Suprapubic skin (tissue), 4 donors: ENCODE data around the gene EXOSC7.

ENCODE experiments used
- CTCF ChIP-seq, 2 donors: fragments of 200-600 bp in 1 of 2; fragments of 450-650 bp in 1 of 2; sonication (generic) in 1 of 2; IDR thresholded peaks; one replicate each; pipeline ENCODE4 v1.5.1; 2016 to 2019; ENCODE audit warnings: antibody characterized with exemption in 2 of 2, mild to moderate bottlenecking in 1 of 2, moderate library complexity in 1 of 2
- EP300 ChIP-seq: sonication (generic); formaldehyde crosslinking; IDR thresholded peaks from one replicate; pipeline ENCODE4 v1.6.1; 2017; ENCODE audit warnings: antibody characterized with exemption
- POLR2A ChIP-seq, 2 donors: fragments of 450-650 bp; IDR thresholded peaks; one replicate each; pipeline ENCODE4 v1.6.1; 2017; ENCODE audit warnings: antibody characterized with exemption in 2 of 2, mild to moderate bottlenecking in 2 of 2, moderate library complexity in 2 of 2
- POLR2AphosphoS5 ChIP-seq, 3 donors: sonication (generic); formaldehyde crosslinking; IDR thresholded peaks; one replicate each; pipeline ENCODE4 v1.6.1; 2017; ENCODE audit warnings: antibody characterized with exemption in 3 of 3

- TF ChIP-seq POLR2A (IDR thresholded peaks at IDR 0.05) (no peak), CTCF (IDR thresholded peaks at IDR 0.05) (no peak), POLR2AphosphoS5 (IDR thresholded peaks at IDR 0.05) (no peak), EP300 (no peak)
These were observed 7.6 kb upstream of the EXOSC7 start for GRCh38 chr3:44968447-44968858.
